D721Med (cell line): ENCODE data around the gene HEPHL1.

ENCODE experiments used
- DNase-seq: peaks from one replicate; pipeline ENCODE4 v3.0.0; 2011; ENCODE audit warnings: low spot score; ENCODE audit not compliant: insufficient read length
- FAIRE-seq: peaks from 2 replicates; lab custom pipeline; 2011; peaks lifted over from hg19 to GRCh38; lab: Jason Lieb, UNC
- CTCF ChIP-seq: IDR thresholded peaks from 2 replicates; pipeline ENCODE4 v1.5.1; 2012; ENCODE audit warnings: mild to moderate bottlenecking, control low read depth; ENCODE audit not compliant: insufficient read depth; ENCODE audit errors: missing control alignments

The HEPHL1 gene

GRCh38 chr11:94002226-94002625 lies 18.9 kb upstream of the HEPHL1 start:
- TF ChIP-seq CTCF, result no peak
- FAIRE-seq (no peak), DNase-seq (no peak)

- DNase-seq (no peak), FAIRE-seq (no peak)
- TF ChIP-seq CTCF, result no peak
Observed at GRCh38 chr11:94007426-94007825, 13.7 kb upstream of the HEPHL1 start.

- TF ChIP-seq CTCF, result no peak
- no peak for FAIRE-seq
- no peak for DNase-seq
Observed at GRCh38 chr11:94007906-94008305, 13.2 kb upstream of the HEPHL1 start.

- DNase-seq, result no peak
- TF ChIP-seq CTCF, result no peak
- no peak for FAIRE-seq
Observed at GRCh38 chr11:94010136-94010535, 11.0 kb upstream of the HEPHL1 start.

- no peak for TF ChIP-seq CTCF
- DNase-seq (no peak), FAIRE-seq (no peak)
Observed at GRCh38 chr11:94011478-94011877, 9.7 kb upstream of the HEPHL1 start.

- FAIRE-seq (no peak), DNase-seq (no peak)
- no peak for TF ChIP-seq CTCF
Observed at GRCh38 chr11:94017446-94017845, 3.7 kb upstream of the HEPHL1 start.

GRCh38 chr11:94018721-94019120 lies 2.4 kb upstream of the HEPHL1 start:
- no peak for TF ChIP-seq CTCF
- FAIRE-seq, result no peak
- no peak for DNase-seq
